PC-3 (cell line): ENCODE measurements around the gene TMEM81.

Source experiments
- EZH2 ChIP-seq: fragments of 300-600 bp; sonication (generic); IDR thresholded peaks from one replicate; pipeline ENCODE4 v1.6.1; 2017; ENCODE audit warnings: antibody characterized with exemption, mild to moderate bottlenecking, low read length; ENCODE audit not compliant: unreplicated experiment
- EZH2phosphoT487 ChIP-seq: fragments of 300-600 bp; sonication (generic); IDR thresholded peaks from 2 replicates; pipeline ENCODE4 v1.6.1; 2018; ENCODE audit warnings: mild to moderate bottlenecking, antibody characterized with exemption, low read length, borderline replicate concordance
- TF ChIP-seq, protein P1 (sequence below): fragments of 300-600 bp; sonication (generic); conservative IDR thresholded peaks from 2 replicates; pipeline ENCODE4 v1.5.1; 2017; ENCODE audit warnings: antibody characterized with exemption, low read depth, mild to moderate bottlenecking, low read length

DNA sequence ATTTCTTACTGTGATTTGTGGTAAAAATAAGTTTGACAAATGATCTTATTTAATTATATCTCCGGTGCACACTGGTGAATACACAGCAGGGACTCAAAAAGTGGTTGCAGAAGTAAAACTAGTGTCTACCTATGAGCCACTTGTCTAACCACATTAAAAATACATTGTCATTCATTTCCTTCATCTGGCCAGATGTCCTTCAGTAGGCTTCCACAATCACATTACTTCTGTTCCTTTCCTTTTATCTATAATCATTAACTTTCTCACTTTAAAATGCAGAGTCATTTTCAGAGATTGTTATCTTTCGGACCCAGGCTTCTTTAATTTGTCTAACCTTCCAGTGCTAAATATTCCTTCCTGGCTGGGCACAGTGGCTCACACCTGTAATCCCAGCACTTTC, 34.5 kb upstream of the TMEM81 start:
- TF ChIP-seq, protein P1, sequence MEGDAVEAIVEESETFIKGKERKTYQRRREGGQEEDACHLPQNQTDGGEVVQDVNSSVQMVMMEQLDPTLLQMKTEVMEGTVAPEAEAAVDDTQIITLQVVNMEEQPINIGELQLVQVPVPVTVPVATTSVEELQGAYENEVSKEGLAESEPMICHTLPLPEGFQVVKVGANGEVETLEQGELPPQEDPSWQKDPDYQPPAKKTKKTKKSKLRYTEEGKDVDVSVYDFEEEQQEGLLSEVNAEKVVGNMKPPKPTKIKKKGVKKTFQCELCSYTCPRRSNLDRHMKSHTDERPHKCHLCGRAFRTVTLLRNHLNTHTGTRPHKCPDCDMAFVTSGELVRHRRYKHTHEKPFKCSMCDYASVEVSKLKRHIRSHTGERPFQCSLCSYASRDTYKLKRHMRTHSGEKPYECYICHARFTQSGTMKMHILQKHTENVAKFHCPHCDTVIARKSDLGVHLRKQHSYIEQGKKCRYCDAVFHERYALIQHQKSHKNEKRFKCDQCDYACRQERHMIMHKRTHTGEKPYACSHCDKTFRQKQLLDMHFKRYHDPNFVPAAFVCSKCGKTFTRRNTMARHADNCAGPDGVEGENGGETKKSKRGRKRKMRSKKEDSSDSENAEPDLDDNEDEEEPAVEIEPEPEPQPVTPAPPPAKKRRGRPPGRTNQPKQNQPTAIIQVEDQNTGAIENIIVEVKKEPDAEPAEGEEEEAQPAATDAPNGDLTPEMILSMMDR = no peak
- TF ChIP-seq EZH2phosphoT487 (no peak), EZH2 (no peak)
